Activated T-helper 1 cell treated with anti-CD3 and anti-CD28 coated beads, Interleukin-12 subunit alpha, Interleukin-12 subunit beta, Interleukin-2, Interleukin-4 antibody, amounts not matched to agents 30 ng/mL and 10 ng/mL and 1 ng/mL, durations not matched to agents 14 hours and 24 hours and 36 hours (primary cell): ENCODE data around the gene RGS17. TPM values are rescaled to one million over a fixed set of nuclear protein-coding genes. Genes with fewer than 3 reads are reported as not detected.
"Not testable (repeated sequence)": the region's sequence is repeated elsewhere in the genome, so short reads cannot be mapped to it uniquely, and the experiment has no call there.

Source experiments
- DNase-seq: peaks from one replicate; pipeline ENCODE4 v3.0.0; 2021; ENCODE audit warnings: low spot score
- H3K27ac Mint-ChIP-seq: one replicate; pipeline ENCODE4 v1.8.0; 2021; ENCODE audit warnings: mild to moderate bottlenecking, mixed read lengths
- H3K27me3 Mint-ChIP-seq: one replicate; pipeline ENCODE4 v1.8.0; 2022; ENCODE audit warnings: mild to moderate bottlenecking, moderate library complexity, mixed read lengths; ENCODE audit not compliant: insufficient read depth
- H3K36me3 Mint-ChIP-seq: one replicate; pipeline ENCODE4 v1.8.0; 2021; ENCODE audit warnings: low read depth, mixed read lengths
- H3K4me1 Mint-ChIP-seq: one replicate; pipeline ENCODE4 v1.8.0; 2021; ENCODE audit warnings: low read depth, mixed read lengths
- H3K4me3 Mint-ChIP-seq: one replicate; pipeline ENCODE4 v1.8.0; 2021; ENCODE audit warnings: mild to moderate bottlenecking, moderate library complexity, mixed read lengths
- H3K9me3 Mint-ChIP-seq: one replicate; pipeline ENCODE4 v1.8.0; 2021; ENCODE audit warnings: mixed read lengths
- intact Hi-C: fragments of 100-400 bp; cut with micrococcal nuclease; formaldehyde crosslinking; loops from one replicate; pipeline ENCODE4 v1.15.1; 2024
- total RNA-seq: library from RNA; stranded (reverse); gene quantifications from 2 replicates; pipeline ENCODE4 v1.2.3, GENCODE V29; 2022

The RGS17 gene
- total RNA-seq, 1 donor from 2014 or later, result not detected

DNA sequence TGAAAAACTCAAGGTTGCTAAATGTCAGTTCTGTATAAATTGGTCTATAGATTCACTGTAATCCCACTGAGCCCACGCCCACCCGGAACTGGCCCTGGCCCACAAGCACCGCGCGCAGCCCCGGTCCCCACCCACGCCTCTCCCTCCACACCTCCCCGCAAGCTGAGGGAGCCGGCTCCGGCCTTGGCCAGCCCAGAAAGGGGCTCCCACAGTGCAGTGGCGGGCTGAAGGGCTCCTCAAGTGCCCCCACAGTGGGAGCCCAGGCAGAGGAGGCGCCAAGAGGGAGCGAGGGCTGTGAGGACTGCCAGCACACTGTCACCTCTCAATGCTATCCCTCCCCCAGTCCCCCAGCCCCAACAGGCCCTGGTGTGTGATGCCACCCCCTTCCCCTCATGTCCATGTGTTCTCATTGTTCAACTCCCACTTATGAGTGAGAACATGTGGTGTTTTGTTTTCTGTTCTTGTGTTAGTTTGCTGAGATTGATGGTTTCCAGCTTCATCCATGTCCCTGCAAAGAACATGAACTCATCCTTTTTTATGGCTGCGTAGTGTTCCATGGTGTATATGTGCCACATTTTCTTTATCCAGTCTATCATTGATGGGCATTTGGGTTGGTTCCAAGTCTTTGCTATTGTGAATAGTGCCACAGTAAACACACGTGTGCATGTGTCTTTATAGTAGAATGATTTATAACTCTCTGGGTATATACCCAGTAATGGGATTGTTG lies 164.8 kb downstream of the RGS17 start:
- H3K27ac Mint-ChIP-seq, intact Hi-C loops, H3K4me1 Mint-ChIP-seq, H3K4me3 Mint-ChIP-seq, DNase-seq: not testable (repeated sequence)
- Mint-ChIP-seq H3K36me3 (peaks cover 19% of the 10 kb centered on the region), H3K9me3 (peaks cover 26% of the 10 kb centered on the region), H3K27me3 (peaks cover 18% of the 10 kb centered on the region)

DNA sequence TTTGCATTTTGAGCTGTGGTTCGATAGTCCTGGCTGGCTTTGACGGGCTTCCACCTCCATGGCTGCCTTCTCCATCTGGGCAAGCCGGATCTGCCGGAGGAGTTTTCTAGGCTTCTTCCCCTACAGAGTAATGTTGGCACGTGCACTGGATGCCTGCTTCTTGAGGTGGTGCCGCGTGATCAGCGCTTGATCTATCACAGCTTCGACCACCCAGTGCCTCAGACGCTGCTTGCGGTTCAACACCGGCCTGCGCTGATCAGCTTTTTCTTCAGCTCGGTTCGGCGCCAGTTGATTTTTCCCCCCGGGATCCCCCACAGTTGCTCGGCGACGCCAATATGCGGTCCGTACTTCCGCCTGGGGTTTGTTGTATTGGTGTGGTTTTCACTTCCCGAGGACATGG lies 171.7 kb downstream of the RGS17 start:
- Mint-ChIP-seq H3K36me3 (no peaks in the 10 kb centered on the region), H3K27me3 (peaks cover 20% of the 10 kb centered on the region), H3K4me1 (no peaks in the 10 kb centered on the region), H3K4me3 (no peak overlapping the region), H3K27ac (no peak overlapping the region), H3K9me3 (no peaks in the 10 kb centered on the region)
- no peak for DNase-seq
- intact Hi-C loops, result no loop called here

DNA sequence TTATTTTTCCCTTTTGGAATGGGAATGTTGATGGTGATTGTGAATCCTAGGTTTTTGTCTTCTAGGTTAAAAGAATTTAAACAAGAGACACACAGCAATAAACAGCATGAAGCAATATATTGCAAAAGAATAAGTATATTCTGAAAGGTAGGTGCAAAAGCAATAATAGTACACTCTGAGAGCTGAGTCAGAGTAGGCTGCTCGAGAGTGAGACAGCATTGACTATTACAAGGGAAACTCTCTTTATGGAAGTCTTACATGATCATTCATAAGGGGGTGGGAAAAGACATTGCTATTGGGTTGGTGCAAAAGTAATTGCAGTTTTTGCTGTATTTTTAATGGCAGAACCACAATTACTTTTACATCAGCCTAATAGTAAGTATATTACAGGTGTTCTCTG lies 173.3 kb downstream of the RGS17 start:
- Mint-ChIP-seq H3K27ac (no peak overlapping the region), H3K9me3 (no peaks in the 10 kb centered on the region), H3K4me1 (no peaks in the 10 kb centered on the region), H3K27me3 (peaks cover 18% of the 10 kb centered on the region), H3K4me3 (no peak overlapping the region), H3K36me3 (no peaks in the 10 kb centered on the region)
- intact Hi-C loops, result no loop called here
- no peak for DNase-seq

Other genes with a start within 250 kb of the RGS17 start
- gene FBXO5, start 148.2 kb downstream of the RGS17 start, total RNA-seq, result 29.4 and 33.2 TPM in 2 replicates
- gene MTRF1L, start 128.6 kb downstream of the RGS17 start, total RNA-seq, result 22.7 and 23.2 TPM in 2 replicates